NCI-H460 (cell line): ENCODE measurements around the gene SLC22A23. TPM values are rescaled to one million over a fixed set of nuclear protein-coding genes. Genes with fewer than 3 reads are reported as not detected.

ENCODE experiments used
- DNase-seq: peaks from one replicate; pipeline ENCODE4 v3.0.0-alpha.2; 2016; ENCODE audit warnings: low read depth; ENCODE audit errors: extremely low read depth
- total RNA-seq: library from RNA; depleted of rRNA; stranded (reverse); fragments of >200 nt; shearing (Covaris generic); gene quantifications from 2 replicates; pipeline ENCODE4 v1.2.3, GENCODE V29; 2014

The SLC22A23 gene
- total RNA-seq, 1 experiment from 2014 or later = 4.9 TPM

DNA sequence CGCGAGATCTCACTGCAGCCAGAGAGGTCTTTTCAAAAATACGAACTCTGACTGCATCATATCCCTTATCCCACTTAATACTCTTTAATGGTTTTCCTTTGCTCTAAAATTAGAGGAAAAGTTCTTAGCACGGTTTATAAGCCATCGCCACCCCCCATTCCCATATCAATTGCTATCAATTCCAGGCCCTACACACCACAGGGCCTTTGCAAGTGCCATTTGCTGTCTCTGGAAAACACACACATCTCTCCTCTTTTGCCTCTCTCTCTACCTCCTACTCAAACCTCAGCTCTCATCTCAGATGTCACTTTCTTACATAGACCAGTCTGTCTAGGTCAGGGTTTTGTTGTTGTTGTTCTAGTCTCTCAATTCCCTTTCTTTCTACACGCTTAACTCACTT is 9.8 kb downstream of the SLC22A23 start:
- no peak for DNase-seq

DNA sequence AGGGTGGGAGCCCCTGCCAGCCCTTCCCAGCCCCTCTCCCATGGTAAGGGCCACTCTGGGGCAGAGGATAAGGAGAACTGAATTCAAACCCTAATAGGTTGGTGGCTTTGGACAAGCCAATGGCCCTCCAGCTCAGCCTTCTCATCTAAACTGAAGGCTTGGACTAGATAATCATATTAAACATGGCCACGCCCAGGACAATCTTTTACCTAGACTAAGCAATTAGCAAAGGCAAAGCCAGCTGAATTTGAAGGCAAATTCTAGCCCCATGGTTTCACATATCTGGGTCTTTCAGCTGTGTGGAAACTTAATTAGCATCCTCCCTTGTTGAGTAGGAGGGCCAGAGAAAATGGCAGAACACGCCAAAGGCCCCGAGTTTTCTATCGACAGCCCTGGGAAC is 10.7 kb downstream of the SLC22A23 start:
- DNase-seq = no peak

DNA sequence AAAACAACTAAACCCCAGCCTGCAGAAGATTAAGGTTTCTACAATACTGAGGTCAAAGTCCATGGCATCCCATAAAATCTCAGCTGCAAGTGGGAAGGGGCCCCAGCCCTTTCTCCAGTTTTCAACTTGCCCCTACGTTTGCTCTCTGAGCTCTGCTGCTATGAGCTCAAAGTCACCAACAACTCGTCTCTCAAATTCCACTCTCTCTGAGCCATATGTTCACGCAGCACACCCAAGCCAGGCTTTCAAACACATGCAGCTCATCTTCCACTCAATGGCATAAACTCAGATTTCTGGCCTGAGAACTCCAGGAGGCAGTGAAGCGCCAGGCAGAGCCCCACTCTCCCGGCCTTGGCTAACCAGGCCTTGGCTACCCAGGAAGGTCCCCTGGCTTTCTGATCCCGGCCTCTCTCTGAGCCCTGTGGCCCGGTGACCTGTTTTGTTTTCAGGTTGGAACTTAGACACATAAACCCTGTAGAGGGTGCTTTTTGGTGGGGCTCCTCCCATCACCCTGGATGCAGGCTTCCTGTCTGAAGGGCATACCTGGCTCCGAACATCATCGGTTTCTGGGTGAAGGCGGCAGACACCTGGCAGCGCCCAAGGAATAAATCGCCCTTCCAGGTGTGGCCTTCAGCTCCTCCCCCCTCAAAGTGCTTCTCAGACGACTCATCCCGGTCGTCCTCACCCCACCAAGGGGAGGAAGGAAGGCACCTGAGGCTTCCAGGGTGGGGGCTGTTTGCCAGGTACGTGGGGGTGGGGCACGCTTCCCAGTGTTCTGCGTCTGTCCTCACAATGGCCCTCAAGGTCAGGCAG is 12.4 kb downstream of the SLC22A23 start:
- DNase-seq = no peak

DNA sequence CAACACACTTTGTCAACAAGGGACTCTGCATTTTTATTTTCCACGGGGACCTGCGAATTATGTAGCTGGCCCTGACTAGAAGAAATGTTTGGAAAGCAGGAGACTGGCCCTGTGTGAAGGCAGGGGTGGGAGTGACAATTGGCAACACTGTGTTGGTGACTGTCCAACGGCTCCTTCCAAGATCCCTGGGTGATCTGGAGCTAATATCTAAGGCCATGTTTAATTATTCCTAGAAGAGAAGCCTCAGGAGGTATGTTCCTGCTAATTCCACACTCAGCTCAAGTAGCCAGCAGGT is 13.7 kb downstream of the SLC22A23 start:
- no peak for DNase-seq

DNA sequence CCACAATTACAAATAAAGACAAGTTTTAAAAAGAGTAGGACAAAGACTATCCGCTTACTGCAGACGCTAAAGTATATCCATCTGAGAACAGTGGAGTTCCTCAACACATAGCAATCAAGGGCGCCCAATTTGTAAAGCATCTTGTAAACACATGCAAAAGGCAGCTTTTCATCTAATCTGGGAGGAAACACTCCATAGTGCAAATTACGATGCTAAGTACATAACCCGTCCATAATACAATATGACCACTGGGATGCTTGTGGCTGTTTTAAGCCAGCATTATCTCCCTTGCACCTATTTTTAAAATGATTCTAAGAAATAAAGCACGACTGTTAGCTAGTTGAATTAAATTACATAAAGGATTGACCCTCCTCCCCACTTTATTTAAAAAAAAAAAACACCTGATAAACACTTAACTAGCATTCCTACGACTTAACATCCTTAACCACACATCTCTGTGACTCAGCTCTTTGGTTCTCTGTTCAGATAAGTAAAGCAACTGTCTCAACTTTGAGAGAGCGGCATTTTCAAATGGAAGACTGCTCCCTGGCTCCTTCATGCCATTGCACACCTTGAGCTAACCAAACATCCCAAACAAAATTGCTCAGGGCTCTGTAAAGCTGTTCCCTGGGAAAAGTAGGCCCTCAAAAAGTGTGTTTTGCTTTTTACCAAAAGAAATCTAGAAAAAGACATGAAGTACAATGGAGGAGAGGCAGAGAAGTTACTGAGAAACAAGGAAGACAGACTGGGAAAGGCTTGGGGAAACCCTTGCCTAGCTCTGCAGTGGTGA is 14.2 kb downstream of the SLC22A23 start:
- DNase-seq = no peak

DNA sequence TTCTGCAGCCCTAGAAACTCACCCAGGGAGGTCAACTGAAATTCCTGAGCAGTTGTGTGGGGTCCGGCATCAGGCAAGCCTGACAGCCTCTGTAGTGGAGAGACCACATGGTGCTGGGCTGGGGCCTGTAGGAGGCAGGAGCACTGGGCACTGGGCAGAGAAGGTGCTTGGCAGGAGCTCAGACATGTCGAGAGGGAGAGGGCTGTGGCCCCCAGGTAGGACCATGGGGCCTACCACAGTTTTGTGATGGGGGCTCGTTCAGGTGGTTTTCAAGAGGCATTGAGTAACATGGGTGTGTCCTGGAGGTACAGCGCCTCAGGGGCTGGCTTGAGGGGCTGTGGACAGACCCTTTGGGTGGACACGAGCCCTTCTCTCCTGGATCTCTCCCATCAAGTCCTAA is 15.9 kb downstream of the SLC22A23 start:
- DNase-seq = no peak

DNA sequence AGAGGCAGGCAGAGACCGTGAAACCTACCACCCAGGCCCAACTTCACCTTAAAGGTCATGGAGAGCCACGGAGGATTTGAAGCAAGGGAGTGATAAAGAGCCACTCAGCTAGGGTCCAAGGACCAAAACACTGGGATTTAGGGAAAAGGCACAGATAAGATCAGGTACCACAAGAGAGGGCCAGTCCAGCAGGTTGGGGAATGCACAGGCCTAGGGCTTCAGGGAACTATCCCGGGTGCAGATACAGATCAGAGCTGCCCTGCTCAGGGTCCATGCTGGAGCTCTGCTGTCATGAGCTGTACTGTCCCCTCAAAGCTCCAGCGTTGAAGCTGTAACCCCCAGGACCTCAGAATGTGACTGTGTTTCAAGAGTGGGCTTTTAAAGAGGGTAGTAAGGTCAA is 16.9 kb downstream of the SLC22A23 start:
- DNase-seq = no peak

DNA sequence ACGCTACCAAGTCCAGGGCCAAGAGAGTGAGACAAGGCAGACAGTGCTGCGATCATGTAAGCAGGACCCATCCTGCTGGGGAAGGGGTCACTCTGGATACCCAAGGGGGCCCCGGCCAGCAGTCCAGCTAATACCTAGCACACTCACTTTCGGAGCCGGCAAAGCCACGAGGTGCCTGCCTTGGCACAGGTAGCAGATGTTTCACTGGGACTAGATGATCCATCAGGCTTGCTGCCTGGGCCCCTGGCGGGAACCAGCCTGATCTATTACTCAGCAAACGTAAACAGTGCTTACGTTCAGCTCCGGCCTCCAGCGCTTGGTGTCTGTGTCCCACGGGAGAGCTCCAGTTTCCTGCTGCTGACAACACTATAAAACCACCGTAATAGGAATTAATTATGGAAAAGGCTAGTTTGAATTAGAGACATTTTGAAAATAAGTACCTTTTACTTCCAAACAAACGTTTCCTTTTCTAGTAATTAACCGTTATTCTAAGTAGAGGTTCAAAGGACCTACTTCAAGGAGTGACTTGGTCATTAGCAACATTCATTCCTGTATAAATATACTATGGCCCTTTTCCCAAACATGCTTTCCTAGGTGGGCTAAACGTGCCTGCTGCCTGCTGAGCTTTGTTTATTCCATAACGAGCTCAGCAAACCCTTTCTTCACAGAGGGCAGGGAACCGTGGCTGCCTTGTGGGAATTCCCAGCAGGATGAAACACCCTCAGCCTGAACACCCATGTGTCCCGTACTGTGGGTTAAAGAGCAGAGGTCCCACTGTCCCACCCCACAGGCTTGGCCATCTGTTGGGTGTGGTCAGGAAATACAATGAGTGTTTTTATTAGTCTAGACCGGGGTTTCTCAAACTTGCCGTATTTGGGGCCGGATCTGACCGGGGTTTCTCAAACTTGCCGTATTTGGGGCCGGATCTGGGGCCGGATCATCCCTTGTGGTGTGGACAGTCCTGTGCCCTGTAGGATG is 18.4 kb downstream of the SLC22A23 start:
- peak; percentile 71 for DNase-seq

DNA sequence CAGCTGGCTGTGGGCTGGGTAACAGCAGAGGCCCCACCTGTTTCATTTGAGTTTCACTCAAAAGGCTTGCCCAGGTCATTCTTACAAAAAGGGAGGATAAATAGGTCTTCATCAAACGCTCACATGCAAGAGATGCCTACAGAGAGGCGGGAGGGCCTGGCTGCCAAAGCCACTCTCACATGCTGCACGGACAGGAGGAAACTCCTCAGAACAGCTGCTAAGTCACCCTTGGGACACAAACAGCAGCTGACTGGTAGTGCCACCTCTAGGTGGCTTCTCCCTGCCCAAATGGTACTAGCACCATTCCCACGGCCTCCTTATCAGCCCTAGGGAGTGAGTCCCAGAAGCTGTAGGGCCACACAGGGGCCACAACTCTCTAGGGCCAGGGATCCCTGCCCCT is 23.8 kb downstream of the SLC22A23 start:
- DNase-seq = no peak

DNA sequence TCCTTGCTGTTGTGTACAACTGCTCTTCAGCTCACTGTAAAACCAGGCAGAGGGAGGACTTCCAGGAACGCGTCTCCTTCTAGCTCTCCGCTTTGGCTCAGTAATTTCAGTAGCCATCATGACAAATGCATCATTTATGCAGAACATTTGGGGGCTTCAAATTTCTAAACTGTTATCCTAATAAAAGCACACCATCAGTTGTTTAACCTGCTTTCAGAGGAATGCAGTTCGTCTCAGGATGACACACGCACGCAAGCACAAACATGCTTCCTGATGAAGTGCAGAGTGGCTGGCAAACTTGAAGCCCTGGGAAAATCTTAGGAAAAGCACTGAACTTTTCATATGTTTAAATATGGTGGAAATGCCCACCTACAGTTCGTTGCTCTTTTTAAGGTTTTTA is 24.4 kb downstream of the SLC22A23 start:
- DNase-seq = no peak

DNA sequence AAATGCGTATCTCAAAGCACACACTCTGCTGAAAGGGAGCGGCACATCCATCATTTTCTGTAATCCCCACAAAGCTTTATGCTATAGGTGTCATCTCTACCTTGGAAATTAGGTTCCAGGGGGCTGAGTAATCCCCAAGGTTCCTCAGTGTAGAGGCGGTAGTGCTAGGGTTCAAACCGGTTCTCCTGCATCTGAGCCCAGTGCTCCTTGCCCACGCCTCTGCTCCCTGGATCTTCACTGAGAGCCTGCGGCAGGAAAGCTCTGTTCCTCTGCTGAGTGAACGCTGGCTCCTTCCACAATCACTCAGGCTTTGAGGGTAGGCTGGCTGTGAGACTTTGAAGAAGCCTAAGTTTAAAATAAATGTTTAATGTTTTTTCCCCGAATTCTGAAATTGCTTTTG is 24.9 kb downstream of the SLC22A23 start:
- DNase-seq = no peak

DNA sequence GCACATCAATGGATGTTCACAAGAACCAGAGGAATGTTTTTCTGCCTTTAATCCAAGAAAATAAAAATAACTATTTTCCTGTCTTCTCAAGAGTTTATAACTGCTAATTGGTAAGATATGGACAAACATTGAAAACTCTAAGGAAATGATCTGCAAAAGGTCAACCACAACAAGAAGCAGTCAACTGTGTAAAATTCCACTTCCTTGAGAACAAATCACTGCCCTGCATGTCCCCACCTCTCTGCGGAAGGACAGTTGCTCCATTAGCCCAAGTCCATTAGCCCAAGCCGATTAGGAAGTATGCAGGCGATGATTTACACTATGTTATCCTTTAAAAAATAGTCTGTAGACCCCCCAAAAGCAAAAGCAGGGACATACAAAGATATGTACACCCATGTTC is 27.6 kb downstream of the SLC22A23 start:
- DNase-seq = no peak

DNA sequence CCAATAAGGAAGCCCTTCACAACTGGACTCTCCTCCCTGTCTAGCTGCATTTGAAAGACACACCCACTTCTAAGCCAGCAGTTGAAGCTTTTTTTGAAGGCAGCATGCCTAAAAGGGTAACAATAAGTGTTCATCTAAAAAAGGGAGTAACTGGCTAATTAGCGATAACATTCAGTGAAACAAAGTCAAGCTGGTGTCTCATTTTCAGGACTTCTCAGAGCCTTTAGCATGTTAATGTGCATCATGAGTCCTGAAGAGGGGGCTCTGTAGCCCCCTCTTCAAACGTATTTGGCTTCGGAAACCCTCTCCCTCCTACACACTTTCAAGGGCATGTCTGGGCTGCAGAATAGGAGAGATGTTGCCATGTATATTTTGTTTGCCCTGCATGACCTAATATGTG is 28.1 kb downstream of the SLC22A23 start:
- DNase-seq = no peak

DNA sequence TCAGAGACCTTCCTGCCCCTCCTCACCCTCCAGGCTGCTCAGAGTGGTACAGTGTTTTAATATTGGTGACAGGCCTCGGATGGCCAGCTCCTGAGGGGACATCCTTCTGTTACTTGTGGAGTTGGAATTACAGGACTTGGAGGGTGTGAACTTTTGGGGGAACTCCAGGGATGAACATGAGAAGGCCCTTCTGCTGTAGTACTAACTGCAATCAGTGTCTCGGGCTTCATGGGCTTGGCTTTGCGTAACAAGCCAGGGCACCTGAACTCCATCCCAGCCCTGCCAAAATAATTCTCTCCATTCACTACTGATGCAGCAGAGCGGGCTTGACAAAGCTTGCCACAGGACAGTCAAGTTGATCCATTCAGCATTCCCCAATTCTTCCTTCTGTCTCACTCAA is 28.6 kb downstream of the SLC22A23 start:
- DNase-seq = no peak

DNA sequence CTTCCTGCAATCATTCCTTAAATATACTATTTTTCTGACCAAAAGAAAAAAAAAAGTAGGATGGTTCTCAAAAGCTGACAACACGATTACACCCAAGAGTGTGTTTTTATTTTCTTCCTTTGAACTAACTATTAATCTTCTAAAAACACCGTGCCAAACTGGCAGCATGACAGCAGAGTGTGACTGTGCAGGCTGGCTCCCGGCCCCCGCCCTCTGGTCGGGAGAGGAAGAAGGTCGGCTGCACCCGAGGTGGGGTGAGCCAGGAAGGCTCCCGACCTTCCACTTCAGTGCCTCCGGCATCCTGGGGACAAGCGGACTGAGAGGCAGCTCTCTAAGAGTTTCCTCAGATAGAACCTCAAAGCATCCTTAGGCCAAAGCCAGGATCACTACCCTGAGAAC is 29.2 kb downstream of the SLC22A23 start:
- no peak for DNase-seq

DNA sequence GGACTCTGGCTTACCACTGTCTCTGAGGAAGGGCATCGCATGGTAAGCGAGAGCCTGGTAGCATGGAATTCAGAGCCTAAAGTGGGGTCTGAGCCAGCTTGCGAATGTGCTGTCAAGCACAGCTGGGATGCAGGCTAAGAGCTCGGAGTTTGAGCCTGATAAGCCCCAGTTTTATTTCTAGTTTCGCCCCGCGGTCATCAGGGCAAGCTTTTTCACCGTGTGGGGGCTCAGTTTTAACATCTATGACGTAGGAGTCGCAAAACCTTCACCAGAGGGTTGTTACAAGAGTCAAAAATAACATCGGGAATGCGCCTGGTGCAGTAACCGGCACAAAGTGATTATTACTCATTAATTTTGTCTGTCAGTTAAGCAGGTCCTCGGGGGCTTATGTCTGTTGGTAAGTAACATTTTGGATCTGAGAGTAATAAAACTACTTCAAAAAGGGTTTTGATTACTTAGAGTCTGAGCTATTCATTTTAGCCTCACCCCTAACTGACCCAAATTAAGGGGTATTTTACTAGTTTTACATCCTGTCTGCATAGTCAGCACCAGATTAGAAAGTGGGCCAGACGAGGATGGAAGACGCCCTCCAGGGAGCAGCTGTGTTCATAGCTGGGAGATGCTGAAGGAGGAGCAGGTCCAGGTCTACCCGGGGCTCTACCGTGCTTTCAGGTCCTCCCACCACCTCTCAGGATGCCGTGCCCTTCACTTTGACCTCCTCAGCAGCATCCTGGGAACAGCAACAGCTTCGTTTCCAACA is 29.7 kb downstream of the SLC22A23 start:
- DNase-seq = no peak

DNA sequence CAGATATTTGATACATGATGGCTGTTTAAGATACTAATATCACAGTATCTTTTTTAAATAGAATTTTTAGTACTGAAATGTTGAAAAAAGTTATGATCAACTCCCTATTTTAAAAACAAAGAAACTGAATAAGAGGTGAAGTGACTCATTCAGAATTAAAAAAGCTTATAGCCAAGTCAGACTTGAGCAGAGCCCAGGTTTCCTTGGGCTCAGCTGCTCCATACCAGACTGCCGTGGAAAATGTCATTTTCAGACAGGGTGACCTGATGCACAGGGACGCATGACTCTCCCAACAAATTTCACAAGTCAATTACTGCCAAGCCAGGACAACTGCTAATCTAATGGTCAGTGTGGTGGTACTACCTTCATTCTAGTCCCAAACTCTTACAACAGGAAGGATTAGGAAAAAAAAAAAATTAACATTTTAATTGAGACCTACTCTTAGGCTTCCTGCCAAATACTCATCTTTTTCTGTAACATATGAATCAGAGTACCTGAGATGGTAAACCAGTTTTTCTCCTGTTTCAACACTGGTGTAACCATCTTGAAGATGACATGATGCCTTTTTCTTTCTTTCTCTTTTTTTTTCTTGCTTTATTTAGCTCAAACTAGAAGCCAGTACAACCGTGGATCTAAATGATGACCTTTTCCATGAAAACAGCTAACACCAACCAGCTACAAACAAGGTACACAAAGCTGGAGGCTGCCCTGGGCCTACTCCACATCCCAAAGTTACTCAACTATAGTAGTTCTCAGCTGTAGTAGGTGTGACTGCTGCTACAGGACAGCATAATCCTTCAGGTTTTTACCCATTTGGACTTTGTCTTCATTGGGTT is 30.5 kb downstream of the SLC22A23 start:
- DNase-seq = no peak

DNA sequence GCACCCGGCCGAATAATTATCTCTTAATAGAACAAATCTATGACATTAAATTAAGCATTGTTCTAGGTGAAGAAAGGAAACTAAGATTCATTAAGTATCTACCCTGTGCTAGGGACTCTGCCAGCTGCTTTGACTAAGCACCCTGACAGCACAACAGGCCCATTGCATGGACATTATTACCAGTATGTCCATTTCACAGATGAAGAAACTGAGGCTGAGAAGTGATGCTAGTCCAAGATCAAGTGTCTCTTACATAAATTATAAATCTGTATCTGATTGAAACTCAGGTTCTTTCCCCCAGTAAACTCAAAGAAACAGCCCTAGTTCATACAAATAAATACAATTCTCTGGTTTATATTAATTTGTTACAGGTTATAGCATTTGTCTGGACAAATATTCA is 31.3 kb downstream of the SLC22A23 start:
- DNase-seq = no peak

DNA sequence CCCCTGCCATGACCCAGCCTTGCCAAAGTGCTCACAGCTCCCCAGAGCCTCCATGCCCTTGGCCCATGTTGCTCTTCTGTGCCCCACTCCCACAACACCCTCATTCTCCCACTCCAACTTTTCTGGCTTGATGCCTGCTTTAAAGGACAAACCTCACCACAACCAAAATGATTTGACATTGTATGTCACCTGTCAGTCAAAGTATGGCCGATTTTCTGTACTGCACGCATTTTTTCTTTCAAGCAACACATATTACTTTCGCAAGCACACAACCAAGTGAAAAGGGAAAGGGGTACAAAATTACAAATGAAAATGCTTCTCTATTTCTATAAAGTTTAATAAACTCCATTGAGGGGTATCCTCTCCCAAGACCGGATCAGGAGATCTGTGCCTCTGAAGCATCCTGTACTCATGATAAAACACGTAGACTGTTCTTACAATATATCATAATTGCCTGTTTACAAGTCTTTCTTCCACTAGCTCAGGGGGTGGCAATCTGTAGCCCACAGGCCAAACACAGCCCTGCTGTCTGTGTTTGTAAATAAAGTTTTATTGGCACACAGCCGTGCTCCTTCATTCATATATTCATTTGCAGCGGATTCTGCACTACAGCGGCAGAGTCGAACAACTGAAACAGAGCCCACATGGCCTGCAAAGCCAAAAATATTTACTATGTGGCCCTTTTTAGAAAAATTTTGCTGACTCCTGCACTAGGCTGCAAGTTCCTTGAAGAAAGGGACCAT is 32.5 kb downstream of the SLC22A23 start:
- no peak for DNase-seq
